ENCODE measurements around the gene ZNF211.

DNA sequence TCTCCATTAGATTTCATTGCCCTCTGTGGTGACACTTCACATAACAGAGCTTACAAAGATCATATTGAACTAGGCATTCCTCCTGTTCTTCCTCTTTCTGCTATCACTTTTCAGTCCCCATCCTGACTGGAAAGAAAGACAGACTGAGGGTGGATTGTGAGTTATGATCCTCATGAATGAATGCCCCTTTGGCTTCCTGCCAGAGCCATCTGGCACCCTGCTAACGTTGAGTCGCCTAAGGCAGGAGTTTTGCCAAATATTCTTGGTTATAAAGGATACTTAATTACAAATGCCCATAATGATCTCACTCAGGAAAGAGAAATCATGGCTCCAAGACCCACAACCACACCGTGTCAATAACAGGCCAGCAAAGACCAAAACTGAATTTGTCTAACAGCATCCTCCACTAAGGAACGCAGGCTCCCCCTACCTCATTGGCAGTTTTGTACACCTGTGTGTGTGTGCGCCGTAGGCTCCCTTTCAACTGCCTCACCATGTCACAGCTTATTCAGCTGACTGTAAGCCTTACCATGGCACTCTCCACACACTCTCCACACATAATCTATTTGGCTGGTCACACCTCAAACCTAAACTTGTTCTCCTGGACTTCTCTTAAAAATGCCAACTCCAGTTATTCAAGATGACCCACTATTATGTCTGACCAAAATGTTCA lies 15.5 kb downstream of the ZNF211 start:
- TF ChIP-seq, protein P1, sequence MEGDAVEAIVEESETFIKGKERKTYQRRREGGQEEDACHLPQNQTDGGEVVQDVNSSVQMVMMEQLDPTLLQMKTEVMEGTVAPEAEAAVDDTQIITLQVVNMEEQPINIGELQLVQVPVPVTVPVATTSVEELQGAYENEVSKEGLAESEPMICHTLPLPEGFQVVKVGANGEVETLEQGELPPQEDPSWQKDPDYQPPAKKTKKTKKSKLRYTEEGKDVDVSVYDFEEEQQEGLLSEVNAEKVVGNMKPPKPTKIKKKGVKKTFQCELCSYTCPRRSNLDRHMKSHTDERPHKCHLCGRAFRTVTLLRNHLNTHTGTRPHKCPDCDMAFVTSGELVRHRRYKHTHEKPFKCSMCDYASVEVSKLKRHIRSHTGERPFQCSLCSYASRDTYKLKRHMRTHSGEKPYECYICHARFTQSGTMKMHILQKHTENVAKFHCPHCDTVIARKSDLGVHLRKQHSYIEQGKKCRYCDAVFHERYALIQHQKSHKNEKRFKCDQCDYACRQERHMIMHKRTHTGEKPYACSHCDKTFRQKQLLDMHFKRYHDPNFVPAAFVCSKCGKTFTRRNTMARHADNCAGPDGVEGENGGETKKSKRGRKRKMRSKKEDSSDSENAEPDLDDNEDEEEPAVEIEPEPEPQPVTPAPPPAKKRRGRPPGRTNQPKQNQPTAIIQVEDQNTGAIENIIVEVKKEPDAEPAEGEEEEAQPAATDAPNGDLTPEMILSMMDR (IDR thresholded peaks at IDR 0.05 in 8 of 11, conservative IDR thresholded peaks at IDR 0.05 in 3 of 11): no peak
- no peak for TF ChIP-seq POLR2A (IDR thresholded peaks at IDR 0.05)
- TF ChIP-seq POLR2AphosphoS5 (IDR thresholded peaks at IDR 0.05): no peak
